GM20000 (cell line): ENCODE measurements around the gene DTX1.
A peak's percentile ranks its signal among the peaks of the same experiment; 100 is the strongest.

Source experiments
- DNase-seq: peaks from one replicate; pipeline ENCODE4 v3.0.0; 2012; ENCODE audit warnings: low spot score
- CTCF ChIP-seq: IDR thresholded peaks from 2 replicates; pipeline ENCODE4 v1.5.1; 2012; ENCODE audit warnings: mild to moderate bottlenecking, control low read depth; ENCODE audit errors: extremely low read depth, missing control alignments

The DTX1 gene

DNA sequence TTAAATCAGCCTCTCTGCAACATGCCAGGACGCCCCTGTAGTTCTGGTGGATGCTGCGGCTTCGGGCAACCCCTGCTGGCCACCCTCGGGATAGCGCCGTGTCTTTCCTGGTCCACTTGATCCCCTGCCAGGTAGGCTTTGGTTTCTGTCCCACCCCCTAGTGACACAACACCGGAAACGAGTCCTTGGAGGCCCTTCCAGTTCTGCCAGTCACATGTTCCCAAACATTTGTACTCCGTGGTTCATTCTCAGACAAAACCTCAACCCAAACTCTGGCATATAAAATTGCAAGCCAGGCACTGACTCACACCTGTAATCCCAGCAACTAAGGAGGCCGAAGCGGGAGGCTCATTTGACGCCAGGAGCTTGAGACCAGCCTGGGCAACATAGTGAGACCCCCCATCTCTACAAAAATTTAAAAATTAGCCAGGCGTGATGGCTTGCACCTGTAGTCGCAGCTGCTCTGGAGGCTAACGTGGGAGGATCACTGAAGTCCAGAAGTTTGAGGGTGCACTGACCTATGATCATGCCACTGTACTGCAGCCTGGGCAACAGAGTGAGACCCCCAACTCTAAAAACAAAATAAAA, 42.0 kb downstream of the DTX1 start:
- TF ChIP-seq CTCF = peak; percentile 86
- peak; percentile 86 for DNase-seq

DNA sequence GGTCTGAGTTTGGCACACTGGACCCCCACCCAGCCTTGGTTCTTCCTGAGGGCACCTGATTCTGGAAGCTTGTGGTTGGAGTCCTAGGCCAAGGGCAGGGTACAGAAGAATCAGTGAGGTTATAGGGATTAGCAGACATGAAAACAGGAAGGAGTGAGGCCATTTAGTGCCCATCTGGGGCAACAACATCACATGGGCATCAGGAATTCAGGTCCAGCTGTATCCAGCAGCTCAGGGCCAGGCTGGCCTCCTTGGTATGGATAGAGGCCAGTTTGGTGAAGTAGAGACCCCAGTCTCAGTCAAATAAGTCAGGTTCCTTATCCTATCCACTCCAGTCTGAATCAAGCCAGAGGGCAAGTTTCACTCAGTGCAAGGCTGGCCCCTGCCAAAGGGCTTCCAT, 42.8 kb downstream of the DTX1 start:
- DNase-seq = no peak
- no peak for TF ChIP-seq CTCF

DNA sequence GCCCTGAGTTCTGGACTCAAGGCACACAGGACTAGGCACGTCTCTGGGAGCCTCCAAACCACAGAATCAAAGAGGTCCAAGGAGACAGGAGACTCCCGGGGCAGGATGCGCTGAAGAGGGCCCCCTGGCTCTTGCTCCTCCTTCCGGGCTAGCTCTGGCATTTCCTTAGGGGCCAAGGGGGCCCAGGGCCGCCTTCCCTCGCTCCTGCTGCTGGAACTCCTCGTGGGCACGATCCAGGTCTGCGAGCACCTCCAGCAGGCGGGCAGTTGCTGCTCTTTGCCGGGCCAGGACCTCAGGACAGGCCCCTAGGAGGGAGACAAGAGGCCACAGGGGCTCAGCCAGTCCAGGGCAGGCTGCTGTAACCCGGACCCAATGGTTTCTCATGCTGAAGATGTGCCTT, 43.2 kb downstream of the DTX1 start:
- no peak for TF ChIP-seq CTCF
- no peak for DNase-seq

DNA sequence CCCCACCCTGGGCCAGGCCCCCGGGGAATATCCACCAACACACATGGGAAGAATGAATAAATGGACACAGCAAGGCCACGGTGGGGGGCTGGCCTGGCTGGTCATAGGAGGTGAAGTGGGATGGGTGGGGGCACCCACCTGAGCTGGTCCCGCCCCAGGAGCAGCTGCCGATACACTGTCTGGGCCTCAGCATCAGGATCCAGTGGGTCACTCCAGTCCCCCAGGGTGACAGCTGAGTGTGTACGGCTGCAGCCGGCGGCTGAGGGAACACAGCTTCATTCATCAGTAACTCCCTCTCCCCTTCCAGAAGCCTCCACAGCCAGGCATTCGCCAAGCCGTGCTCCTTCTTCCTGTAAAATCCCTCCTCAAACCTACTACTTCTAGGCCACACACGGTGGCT, 45.2 kb downstream of the DTX1 start:
- no peak for TF ChIP-seq CTCF
- DNase-seq = no peak

DNA sequence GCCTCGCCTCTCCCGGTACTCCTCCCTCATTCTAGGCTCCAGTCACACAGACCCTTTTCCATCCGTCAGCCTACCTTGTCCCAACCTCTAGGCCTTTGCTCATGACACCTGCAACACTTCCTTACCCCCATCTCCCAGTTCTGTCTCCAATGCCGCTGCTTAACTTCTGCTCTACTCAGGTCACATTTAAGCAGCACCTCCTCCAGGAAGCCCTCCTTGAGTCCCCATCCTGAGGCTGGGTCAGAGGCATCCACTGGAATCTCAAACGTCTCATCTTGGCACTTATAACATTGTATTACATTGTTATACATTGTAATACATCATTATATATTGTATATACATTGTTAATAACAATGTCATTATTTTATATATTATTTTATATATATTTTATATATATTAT, 46.3 kb downstream of the DTX1 start:
- no peak for TF ChIP-seq CTCF

DNA sequence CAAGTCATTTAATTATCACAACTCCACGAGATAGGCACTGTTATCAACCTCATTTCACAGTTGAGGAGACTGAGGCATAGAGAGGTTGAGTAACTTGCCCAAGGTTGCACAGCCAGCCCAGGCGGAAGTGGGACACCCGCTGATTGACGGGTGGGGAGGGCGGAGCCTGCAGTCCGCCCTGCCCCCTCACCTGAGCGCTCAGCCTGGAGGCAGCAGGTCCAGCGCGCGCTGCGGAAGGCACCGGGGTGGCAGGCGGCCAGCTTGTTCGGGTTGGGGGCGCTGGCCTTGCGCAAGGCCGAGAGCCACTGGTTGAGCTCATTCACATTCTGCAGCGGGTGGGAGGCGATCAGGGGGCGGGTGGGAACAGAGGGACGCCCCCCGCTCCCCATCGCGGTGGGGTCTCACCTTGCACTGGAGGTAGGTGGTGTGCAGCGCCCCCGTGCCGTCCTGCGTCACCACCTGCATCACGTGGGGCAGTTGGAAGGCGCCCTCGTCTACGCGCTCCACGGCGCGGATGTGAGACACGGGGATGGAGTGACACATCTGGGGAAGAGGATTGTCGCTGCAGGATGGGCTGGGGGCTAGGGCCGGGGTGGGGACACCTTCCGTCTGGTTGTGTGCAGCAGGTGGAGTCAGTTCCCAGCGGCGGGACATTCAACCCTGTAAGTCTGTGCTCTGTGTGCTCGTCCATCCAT, 47.4 kb downstream of the DTX1 start:
- peak; percentile 67 for DNase-seq
- no peak for TF ChIP-seq CTCF

More for the DNA sequence above, 46.3 kb downstream of the DTX1 start:
- no peak for DNase-seq

GRCh38 chr12:113104953-113105510, 48.5 kb downstream of the DTX1 start:
- no peak for TF ChIP-seq CTCF
- no peak for DNase-seq
